OCI-M2 (cell line): ENCODE results near the gene DCUN1D2.

Experiments used
- DNase-seq: peaks from one replicate; lab custom pipeline; 2025; ENCODE audit not compliant: unreplicated experiment; lab: John Stamatoyannopoulos, UW

Gene DCUN1D2

GRCh38 chr13:113427562-113428468 lies 62.7 kb downstream of the DCUN1D2 start:
- no peak for DNase-seq

DNA sequence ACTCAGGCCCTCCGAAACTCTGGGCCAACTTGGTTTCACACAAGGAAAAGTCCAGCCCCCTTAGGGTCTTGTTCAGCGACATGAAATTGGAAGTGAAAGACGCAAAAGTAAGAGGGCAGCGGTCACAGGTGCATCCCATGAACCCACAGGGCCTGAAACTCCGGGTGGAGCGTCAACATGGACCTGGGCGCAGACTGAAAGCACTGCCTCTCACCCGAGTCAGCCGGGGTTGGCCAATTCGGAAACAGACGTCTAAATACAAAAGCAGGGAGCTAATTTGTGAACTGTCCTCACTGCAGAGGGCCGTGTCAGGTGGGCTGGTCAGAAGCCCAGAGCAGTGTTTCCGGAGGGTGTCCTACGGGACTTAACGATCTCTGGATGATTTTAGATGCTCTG lies 63.9 kb downstream of the DCUN1D2 start:
- DNase-seq, result no peak

GRCh38 chr13:113425941-113426590 lies 64.4 kb downstream of the DCUN1D2 start:
- DNase-seq, result no peak

DNA sequence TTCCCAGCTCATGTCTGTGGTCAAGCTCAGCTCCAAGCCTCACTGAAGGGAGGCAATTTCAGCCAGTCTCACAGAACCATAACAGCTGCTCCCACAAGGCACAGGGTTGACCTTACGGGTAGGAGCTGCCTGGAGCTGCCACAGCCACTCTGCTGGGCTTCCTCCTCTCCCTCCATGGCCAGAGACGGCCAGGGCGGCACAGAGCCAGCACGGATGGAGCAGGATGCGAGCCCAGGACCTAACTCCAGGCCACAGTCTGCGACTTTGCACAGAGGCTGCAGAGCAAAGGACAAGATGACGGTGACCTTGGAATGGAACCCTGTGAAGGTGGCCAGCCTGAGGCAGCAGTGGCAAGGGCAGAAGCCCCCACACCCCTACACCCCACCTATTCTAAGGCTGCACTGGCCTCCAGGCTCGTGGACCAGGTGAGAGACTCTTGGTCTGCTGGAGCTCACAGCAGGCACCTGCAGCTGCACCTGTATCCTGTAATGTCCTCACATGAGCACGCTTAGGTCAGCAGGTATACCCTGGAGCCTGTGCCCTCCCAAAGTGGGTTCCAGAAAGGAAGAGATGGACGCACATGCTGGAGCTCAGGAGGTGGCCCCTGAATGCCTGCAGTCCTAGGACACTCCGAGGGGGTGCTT lies 66.9 kb downstream of the DCUN1D2 start:
- DNase-seq, result no peak

DNA sequence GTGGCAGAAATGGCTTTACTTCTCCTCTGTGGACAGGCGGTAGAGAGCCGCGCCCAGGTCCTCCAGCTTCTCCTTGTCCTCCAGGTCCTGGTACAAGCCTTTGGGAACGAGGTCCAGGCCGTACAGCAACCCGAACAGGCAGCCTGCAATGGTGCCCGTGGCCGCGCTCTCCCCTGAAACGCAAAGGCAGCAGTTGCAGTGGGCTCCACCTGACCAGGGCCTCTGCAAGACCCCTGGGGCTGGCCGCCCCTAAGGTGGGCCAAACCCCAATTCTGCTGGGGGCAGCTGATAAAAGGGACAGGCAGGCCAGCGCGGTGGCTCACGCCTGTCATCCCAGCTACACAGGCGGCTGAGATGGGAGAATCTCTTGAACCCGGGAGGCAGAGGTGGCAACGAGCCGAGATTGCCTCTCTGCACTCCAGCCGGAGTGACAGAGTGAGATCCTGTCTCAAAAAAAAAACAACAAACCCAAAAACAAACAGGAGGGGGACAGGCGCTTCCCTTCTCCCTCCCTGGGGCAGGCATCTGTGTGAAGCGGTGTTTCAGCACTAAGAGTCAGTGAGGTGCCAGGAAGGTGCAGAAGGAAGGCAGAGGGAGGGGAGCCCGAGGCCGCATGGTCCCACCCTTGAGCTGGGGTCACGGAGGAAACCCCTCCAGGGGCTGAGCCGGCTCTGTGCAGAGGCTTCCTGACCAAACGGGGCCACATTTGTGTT lies 67.5 kb downstream of the DCUN1D2 start:
- no peak for DNase-seq

DNA sequence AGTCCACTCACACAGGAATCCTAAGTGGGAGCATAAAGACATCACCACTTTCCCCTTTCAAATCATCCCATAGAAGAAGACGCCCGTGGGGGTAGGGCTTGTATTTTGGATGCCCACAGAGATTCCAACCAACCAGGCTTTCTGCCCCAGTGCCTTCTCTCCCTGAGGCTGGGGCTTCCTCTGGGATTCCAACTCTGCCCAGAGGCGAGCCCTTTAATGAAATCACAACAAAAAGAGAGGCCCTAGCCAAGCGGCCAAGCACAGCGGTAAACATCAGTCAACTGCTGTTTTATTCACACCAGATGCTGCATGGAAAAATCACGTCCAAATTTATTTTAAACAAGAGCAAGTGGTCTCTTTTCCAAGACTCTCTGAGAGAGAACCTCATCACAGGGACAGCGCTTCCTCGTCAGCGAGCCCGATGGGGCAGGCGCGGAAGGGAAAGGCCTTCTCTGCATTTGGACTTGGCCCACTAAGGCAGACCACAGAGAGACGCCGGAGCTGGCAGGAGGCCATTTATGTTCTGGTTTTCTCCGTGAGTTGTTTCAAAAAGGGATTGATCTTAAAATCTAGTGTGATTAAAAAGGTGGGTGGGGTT lies 68.7 kb downstream of the DCUN1D2 start:
- DNase-seq, result no peak

DNA sequence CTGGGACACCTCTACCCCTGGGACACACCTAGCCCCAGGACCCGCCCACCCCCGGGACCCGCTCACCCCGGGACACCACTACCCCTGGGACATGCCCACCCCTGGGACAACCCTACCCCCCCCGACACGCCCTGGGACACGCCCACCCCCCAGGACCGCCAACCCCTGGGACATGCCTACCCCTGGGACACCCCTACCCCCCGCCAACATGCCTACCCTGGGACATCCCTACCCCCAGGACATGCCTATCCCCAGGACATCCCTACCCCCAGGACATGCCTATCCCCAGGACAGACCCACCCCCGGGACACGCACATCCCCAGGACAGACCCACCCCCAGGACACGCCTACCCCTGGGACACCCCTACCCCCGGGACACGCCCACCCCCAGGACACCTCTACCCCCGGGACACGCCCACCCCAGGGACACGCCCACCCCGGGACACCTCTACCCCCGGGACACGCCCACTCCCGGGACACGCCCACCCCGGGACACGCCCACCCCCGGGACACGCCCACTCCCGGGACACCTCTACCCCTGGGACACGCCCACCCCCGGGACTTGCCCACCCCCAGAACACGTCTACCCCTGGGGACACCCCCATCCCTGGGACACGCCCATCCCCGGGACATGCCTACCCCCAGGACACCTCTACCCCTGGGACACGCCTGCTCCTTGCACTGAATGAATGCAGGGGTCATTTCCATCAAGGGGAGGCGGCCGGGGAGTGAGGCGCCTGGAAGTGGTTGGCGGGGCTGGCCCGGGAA lies 69.5 kb downstream of the DCUN1D2 start:
- no peak for DNase-seq

DNA sequence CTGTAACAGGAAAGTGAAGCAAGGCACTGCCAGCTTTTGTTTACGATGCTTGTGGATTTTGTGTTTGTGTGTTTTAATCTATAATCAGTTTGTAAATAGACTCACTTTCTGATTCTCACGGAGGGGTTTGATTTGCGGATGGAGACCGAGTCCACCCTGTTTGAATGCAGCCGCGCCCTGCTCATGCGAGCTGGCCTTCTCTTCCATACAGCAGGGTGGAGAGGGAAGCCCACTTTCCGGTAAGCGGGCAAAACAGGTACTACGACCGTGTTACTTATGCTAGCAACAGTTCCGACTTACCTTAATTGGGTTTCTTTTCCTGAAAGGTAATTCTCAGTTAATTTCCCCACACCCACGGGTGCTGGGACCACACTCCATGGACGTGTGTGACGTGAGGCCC lies 70.3 kb downstream of the DCUN1D2 start:
- no peak for DNase-seq

DNA sequence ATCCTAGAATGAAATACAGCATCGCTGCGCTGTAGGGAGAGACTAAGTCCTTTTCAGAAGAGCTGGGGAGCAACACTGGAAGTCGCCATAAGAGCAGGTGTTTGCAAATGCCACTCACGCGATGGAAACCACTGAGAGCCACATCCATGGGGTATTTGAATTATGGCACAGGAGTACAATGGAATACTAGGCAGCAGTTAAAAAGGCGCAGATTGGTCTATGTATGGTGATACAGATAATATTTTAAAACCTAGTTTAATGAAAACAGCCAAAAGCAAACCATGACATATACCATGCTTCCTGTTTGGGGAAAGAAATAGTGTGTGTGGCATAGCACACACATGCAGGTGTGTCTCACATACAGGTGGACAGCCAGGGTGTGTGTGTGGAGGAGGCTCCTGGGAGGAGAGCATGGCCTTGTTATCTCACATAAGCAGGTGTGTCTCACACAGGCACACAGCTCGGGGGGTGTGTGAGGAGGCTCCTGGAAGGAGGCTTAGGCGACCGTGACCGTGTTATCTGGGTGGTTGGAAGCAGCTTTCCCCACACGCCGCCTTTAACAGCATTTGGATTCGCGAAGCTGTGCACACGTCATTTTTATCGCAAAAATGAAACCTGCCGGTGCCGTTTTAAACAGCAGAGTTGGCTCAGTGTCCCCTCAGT lies 70.8 kb downstream of the DCUN1D2 start:
- no peak for DNase-seq

- no peak for DNase-seq
Observed at GRCh38 chr13:113418722-113419049, 71.8 kb downstream of the DCUN1D2 start.

GRCh38 chr13:113417836-113418721 lies 72.4 kb downstream of the DCUN1D2 start:
- no peak for DNase-seq

DNA sequence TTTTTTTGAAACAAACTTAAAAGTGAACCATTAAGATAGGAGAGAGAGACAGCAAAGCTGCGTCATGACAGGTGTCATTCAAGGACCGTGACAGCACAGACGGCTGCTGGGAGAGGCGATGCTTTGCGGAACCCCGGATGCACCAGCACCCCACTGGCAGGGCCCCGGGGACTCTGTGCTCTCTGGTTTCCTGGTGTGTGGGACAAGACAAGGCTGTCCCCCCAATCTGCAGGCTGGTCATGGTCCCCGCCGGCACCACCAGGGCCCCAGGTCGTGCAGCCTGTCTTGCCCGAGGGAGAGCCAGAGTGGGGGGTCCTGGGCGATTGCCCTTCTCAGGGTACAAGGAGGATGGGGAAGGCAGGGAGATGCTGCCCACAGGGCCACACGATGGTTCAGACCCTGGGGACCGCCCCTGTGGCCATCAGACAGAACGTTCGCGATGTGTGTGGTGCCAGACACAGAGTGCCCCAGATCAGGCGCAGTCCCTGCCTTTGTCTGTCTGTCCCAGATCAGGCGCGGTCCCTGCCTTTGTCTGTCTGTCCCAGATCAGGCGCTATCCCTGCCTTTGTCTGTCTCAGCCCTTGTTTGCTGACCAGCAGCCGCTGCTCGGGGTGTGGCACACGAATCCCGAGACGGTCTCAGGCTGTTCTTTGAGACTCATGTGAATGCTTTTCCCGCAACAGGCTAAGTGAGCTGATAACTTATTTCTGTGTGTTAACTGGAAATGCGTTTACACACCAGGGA lies 73.3 kb downstream of the DCUN1D2 start:
- no peak for DNase-seq

- DNase-seq, result no peak
Observed at GRCh38 chr13:113415825-113416224, 74.7 kb downstream of the DCUN1D2 start.

GRCh38 chr13:113415032-113415431 lies 75.5 kb downstream of the DCUN1D2 start:
- no peak for DNase-seq

GRCh38 chr13:113414335-113414734 lies 76.2 kb downstream of the DCUN1D2 start:
- DNase-seq, result no peak

- no peak for DNase-seq
Observed at GRCh38 chr13:113413898-113414282, 76.6 kb downstream of the DCUN1D2 start.

DNA sequence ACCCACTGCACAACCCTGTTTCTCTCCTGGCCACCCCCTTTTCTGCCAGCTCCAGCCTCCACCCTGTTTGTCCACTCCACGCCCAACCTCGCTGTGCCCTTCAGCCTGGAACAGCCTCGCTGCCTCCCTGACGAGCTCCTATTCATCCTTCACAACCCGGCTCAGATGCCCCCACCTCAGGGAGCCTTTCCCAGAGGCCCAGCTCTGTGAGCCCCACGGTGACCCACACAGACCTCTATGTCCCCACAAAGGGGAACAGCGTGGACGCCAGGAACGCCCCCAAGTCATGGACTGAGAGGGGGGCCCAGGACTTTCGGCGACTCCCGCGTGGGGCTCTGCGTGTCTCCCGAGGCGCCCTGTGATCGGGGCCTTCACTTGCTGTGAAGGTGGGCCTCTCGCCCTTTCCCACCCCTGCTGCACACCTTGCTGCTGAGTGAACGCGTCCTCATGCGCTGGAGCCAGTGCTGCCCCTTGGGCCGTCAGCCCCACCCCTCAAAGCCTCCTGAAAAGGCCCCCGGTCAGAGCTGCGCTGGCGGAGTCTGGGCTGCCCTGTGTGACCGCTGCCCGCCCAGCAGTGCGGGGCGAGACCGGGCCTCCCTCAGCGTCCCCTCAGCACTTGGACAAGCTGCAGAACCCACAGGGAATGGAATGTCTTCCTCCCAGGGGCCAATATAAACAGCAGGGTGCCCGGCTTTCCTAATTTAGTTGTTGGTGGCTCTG lies 77.2 kb downstream of the DCUN1D2 start:
- DNase-seq, result no peak
